Tibial nerve (tissue), 4 donors: Measurements from ENCODE around the gene CTNND2.

Experiments used
- EP300 ChIP-seq, 2 donors: sonication (generic); formaldehyde crosslinking; IDR thresholded peaks; one replicate each; pipeline ENCODE4 v1.6.1; 2017; ENCODE audit warnings: antibody characterized with exemption in 2 of 2, mild to moderate bottlenecking in 1 of 2
- POLR2A ChIP-seq, 2 donors: fragments of 450-650 bp; IDR thresholded peaks; one replicate each; pipeline ENCODE4 v1.6.1; 2017; ENCODE audit warnings: antibody characterized with exemption in 2 of 2, mild to moderate bottlenecking in 2 of 2, moderate library complexity in 2 of 2
- TF ChIP-seq, protein P1 (sequence below), 5 experiments: fragments of 200-600 bp in 3 of 5; fragments of 450-650 bp in 2 of 5; sonication (generic) in 3 of 5; IDR thresholded peaks; one replicate each; pipeline ENCODE4 v1.5.1; 2016 to 2019; ENCODE audit warnings: antibody characterized with exemption in 5 of 5, mild to moderate bottlenecking in 3 of 5, moderate library complexity in 2 of 5

DNA sequence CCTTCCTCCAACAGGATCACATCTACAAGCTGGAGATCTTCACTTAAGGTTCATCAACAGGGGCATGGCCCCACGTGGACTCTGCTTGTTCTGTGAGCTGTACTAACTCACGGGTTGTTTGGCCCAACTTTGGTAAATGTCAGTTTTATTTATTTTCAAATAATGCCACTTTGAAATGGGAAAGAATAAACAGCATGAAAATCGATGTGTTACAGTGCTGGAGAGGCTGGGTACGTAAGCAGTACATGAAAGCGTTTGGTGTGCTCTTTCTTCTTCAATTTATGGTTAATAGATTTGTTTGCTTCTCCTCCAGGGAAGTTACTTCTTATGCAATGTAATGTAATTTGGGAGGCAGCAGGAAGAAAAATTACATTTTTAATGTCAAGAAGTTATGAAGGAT is 753.3 kb downstream of the CTNND2 start:
- TF ChIP-seq, protein P1, sequence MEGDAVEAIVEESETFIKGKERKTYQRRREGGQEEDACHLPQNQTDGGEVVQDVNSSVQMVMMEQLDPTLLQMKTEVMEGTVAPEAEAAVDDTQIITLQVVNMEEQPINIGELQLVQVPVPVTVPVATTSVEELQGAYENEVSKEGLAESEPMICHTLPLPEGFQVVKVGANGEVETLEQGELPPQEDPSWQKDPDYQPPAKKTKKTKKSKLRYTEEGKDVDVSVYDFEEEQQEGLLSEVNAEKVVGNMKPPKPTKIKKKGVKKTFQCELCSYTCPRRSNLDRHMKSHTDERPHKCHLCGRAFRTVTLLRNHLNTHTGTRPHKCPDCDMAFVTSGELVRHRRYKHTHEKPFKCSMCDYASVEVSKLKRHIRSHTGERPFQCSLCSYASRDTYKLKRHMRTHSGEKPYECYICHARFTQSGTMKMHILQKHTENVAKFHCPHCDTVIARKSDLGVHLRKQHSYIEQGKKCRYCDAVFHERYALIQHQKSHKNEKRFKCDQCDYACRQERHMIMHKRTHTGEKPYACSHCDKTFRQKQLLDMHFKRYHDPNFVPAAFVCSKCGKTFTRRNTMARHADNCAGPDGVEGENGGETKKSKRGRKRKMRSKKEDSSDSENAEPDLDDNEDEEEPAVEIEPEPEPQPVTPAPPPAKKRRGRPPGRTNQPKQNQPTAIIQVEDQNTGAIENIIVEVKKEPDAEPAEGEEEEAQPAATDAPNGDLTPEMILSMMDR (IDR thresholded peaks at IDR 0.05) = no peak
- TF ChIP-seq POLR2A (IDR thresholded peaks at IDR 0.05) (no peak), EP300 (IDR thresholded peaks at IDR 0.05) (no peak)
